Measurements from ENCODE around the gene NOL7. TPM values are rescaled to one million over a fixed set of nuclear protein-coding genes. Genes with fewer than 3 reads are reported as not detected.

The NOL7 gene
- total RNA-seq, 4 donors from 2014 or later = 77.2 to 88.5 (median 83.7) TPM

- no peak for TF ChIP-seq CTCF (IDR thresholded peaks at IDR 0.05; ENCODE audit: low read depth)
These were observed 41.0 kb upstream of the NOL7 start for GRCh38 chr6:13574149-13574570.

GRCh38 chr6:13574571-13575376 lies 40.4 kb upstream of the NOL7 start, which contains the start of gene SIRT5:
SIRT5 (plus strand) TSS chr6:13574601; CDS start chr6:13584111, 9,510 bp downstream.
- no peak for TF ChIP-seq CTCF (IDR thresholded peaks at IDR 0.05; ENCODE audit: low read depth)

GRCh38 chr6:13575377-13575775 lies 39.8 kb upstream of the NOL7 start:
- TF ChIP-seq CTCF (IDR thresholded peaks at IDR 0.05; ENCODE audit: low read depth) = no peak

- no peak for TF ChIP-seq CTCF (IDR thresholded peaks at IDR 0.05; ENCODE audit: low read depth)
These were observed 39.1 kb upstream of the NOL7 start for GRCh38 chr6:13576017-13576416.

- TF ChIP-seq CTCF (IDR thresholded peaks at IDR 0.05; ENCODE audit: low read depth) = no peak
These were observed 37.2 kb upstream of the NOL7 start for GRCh38 chr6:13577926-13578325.

- TF ChIP-seq CTCF (IDR thresholded peaks at IDR 0.05; ENCODE audit: low read depth) = no peak
These were observed 35.2 kb upstream of the NOL7 start for GRCh38 chr6:13579911-13580310.

GRCh38 chr6:13581700-13582229 lies 33.4 kb upstream of the NOL7 start:
- no peak for TF ChIP-seq CTCF (IDR thresholded peaks at IDR 0.05; ENCODE audit: low read depth)

Measured in subcutaneous adipose tissue (tissue), 4 donors.